Erythroblast (primary cell): ENCODE results near the gene CALR3.

Experiments
- DNase-seq, 2 experiments: peaks; one replicate each; lab custom pipeline; 2025; lab: John Stamatoyannopoulos, UW
- GATA1 ChIP-seq: IDR thresholded peaks from 2 replicates; pipeline ENCODE4 v1.6.1; 2011; ENCODE audit warnings: low read depth, mild to moderate bottlenecking, control low read depth, low read length, moderate library complexity
- POLR2A ChIP-seq: IDR thresholded peaks from 2 replicates; pipeline ENCODE4 v1.6.1; 2011; ENCODE audit warnings: mild to moderate bottlenecking, low read length

Gene CALR3

GRCh38 chr19:16446724-16447368, 49.1 kb downstream of the CALR3 start:
- TF ChIP-seq POLR2A (peak; percentile 63), GATA1 (no peak)

DNA sequence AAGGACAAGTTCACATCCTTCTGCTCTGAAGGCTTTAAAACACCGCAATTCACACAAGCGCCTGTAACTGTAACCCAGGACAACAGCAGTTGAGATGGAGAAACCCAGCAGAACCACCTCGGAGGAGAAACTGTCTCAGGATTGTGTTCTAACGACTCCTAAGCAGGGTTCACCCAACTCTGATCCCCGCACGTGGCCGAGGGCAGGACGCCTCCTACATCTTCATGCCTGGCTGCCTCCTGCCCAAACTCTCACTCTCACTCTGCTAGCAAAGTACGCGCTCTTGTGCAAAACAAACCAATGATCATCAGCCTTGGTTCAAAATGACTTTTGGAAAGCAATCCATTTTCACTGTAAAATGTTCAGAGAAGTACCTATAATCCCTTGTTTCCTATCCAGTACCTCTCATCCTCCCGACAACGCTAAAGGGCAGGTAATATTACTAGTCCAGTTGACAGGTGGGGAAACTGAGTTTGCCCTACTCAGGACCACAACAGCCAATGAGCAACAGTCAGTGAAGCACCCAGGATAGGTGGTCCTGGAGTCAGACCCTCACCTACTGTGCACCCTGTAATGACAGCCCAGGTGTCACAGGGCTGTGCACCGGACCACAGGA, 49.8 kb downstream of the CALR3 start:
- TF ChIP-seq GATA1 (no peak), POLR2A (no peak)
- no peak for DNase-seq

More at GRCh38 chr19:16446724-16447368, 49.1 kb downstream of the CALR3 start:
- peak; percentile 94 to 95 for DNase-seq

- DNase-seq, result no peak
- no peak for TF ChIP-seq POLR2A
- no peak for TF ChIP-seq GATA1
These were observed 50.5 kb downstream of the CALR3 start for GRCh38 chr19:16445238-16446107.

DNA sequence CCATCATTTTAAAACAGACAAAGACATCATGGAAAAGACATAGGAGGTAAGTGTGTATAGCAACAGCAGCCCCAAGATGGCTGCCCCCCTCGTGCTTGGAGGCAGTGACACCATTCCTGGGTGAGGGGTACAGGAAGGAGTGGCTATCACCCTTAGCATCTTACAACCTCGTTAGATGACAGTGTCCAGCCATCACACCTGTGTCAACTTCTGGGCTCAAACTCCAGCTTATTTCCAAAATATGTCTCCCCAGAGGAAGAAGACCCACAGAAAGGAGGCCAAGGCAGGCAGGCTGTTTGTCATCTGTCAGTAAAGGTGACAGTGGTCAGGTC, 51.7 kb downstream of the CALR3 start:
- DNase-seq, result no peak
- no peak for TF ChIP-seq GATA1

GRCh38 chr19:16442386-16443276, 53.3 kb downstream of the CALR3 start:
- no peak for TF ChIP-seq POLR2A
- no peak for TF ChIP-seq GATA1
- DNase-seq, result no peak

- DNase-seq, result peak; percentile 57 to 65
- no peak for TF ChIP-seq POLR2A
- TF ChIP-seq GATA1, result no peak
These were observed 54.3 kb downstream of the CALR3 start for GRCh38 chr19:16441661-16442162.

DNA sequence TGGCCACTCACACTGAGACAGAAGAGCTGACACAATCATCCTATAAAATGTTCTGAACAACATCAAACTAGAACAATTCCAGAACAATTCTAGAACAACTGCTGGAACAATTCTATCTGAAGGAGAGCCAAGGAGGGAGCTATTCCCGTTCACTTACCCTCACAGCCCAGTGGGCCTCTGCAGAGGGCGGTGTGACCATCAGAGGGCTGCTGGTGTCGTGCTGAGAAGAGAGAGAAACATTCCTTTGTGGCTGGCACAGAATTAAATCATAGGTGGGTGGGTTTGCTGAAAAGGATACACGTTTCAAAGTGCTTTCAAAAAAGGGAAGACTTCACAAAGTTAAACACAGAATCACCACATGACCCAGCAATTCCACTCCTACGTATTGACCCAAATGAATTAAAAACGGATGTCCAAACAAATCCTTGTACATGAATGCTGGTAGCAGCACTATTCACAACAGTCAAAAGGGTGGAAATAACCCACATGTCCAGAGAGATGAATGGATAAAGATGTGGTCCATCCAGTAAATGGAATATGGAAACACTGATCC, 59.1 kb downstream of the CALR3 start:
- TF ChIP-seq GATA1 (no peak), POLR2A (no peak)
- DNase-seq, result no peak

DNA sequence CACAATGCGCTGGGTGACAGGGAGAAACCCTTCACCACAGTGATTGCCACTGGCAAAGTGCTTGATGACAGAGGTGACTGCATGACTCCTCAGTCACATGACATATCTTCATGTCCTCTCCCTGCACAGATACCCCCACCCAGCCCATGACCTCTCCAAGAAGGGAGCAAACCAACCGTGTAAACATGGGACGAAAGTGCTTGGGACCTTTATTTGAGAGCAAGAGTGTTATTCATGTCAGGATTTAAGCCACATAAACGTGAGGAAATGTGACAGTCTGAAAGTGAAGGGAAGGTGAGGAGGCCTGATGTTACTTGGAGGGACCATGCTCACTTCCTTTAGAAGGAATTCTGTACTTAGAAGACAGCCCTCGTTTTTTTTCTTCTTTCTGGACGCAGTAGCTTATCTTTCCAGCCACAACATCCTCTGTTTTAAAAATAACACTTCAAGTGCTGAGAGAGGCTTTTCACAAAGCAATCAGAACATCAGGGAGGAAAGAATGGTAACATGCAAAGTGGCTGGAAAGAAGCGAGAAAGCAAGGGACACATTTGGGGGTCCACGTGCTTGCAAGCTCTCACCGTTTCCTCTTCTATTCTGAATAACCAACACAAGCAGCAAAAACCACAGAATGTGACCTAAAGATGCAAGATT, 59.8 kb downstream of the CALR3 start:
- peak in 1 of 2 experiments; percentile 36 for DNase-seq
- TF ChIP-seq POLR2A (no peak), GATA1 (no peak)

- no peak for TF ChIP-seq GATA1
- DNase-seq, result no peak
These were observed 60.6 kb downstream of the CALR3 start for GRCh38 chr19:16435238-16435917.

DNA sequence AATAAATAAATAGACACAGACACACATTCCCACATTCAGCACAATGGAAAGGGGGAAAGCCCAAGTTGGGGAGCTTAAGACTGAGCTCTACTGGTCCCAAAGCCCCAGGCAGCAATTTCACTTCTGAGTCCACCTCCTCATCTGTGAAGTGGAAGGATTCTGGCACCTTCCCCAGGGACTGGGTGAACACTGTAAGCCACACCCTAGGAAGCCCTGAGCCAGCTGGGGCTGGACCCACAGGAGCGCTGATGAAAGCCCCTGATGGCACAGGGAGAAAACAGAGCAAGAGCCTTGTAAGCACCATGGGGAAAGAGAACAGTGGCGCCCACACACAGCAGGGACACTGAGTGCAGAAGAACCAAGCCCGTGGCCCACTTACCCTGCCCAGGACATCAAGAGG, 62.0 kb downstream of the CALR3 start:
- TF ChIP-seq GATA1 (no peak), POLR2A (no peak)
- no peak for DNase-seq

- no peak for TF ChIP-seq GATA1
- TF ChIP-seq POLR2A, result no peak
- DNase-seq, result no peak
These were observed 66.2 kb downstream of the CALR3 start for GRCh38 chr19:16429759-16430091.
